Amniotic epithelial cell (primary cell): ENCODE results near the gene KIF25.
"Not testable (repeated sequence)": the region's sequence is repeated elsewhere in the genome, so short reads cannot be mapped to it uniquely, and the experiment has no call there.

Experiments used
- DNase-seq: peaks from one replicate; pipeline ENCODE4 v3.0.0-alpha.2; 2010; ENCODE audit warnings: low read depth

KIF25 gene

DNA sequence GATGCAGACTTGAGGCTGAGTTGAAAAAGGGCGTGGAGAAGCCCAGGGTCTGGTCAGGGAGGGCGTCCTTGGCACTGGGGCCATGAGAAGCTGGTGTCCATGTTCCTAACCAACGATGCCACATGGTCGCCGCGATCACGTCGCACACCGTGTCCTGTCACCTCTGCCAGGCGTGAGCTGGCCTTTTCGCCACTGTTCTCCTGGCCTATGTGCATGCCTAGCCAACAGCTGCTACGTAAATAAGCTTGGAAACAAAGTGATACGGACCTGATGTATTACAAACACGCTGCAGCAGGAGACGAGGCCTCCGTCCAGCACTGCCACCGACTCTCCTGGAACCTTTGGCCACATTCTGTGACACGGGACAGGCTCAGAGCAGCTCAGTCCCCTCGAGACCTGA lies 22.0 kb upstream of the KIF25 start:
- no peak for DNase-seq

DNA sequence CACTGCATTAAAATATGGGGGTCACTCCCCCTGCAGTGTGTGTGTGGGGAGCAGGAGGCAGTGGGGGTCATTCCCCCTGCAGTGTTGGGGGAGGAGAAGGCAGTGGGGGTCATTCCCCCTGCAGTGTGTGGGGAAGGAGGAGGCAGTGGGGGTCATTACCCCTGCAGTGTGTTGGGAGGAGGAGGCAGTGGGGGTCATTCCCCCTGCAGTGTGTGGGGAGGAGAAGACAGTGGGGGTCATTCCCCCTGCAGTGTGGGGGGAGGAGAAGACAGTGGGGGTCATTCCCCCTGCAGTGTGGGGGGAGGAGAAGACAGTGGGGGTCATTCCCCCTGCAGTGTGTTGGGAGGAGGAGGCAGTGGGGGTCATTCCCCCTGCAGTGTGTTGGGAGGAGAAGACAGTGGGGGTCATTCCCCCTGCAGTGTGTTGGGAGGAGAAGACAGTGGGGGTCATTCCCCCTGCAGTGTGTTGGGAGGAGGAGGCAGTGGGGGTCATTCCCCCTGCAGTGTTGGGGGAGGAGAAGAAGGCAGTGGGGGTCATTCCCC lies 21.3 kb upstream of the KIF25 start:
- not testable (repeated sequence) for DNase-seq

DNA sequence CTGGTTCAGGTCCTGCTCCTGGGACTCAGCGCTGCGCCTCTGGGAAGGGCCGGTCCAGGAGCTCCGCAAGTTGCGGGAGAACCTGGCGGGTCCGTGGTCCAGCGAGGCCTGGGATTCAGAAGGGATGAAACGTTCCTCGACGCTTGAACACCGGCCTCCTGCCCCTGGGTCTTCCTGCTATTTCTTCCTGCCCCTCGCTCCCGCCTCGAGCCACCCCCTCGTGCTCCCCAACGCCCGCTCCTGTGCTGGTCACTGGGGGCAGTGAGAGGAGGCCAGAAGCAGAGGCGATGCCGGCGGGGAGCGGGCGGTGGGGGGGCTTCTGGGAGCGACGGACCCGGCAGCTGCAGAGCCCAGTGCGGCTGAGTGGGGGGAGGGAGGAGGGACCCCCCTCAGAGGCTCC lies 20.8 kb upstream of the KIF25 start:
- no peak for DNase-seq

DNA sequence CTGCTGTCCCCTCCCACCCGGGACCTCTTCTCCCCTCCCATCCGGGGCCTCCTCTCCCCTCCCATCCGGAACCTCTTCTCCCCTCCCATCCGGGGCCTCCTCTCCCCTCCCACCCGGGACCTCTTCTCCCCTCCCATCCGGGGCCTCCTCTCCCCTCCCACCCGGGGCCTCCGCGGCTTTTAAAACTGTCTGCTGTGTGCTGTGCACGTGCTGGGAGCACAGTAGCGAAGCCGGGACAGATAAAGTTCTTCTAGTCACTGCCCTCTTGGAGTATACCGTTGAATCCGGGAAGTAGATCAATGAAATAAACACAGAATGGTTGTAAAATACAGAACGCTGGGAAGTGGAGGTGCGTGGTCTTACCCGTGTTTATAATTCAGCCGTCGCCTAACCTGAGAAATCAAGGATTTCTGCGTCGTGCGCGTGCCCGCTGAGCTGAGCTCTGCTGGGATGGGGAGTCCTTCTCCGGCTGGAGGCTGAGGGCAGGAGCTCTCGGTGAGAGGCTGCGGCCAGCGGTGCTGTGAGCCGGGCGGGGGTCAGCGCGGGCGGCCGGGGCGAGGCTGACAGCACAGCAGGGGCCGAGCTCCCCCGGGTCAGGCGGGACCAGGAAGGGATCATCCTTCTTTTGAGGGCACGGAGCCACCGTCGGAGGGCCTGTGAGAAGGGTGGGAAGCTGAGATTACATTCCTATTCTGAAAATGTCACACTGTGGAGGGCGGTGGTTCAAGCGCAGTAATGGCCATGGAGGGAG lies 19.6 kb upstream of the KIF25 start:
- DNase-seq: no peak

DNA sequence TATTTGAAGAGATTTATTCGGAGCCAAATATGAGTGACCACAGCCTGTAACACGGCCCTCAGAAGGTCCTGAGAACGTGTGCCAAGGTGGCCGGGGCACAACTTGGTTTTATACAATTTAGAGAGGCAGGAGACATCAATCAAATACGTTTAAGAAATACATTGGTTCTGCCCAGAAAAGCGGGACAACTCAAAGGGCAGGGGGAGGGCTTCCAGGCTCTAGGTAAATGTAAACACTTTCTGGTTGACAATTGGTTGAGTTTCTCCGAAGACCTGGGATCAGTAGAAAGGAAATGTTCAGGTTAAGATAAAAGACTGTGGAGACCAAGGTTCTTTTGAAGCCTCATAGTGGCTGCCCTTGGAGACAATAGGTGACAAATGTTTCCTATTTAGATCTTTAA lies 18.9 kb upstream of the KIF25 start:
- DNase-seq: no peak

DNA sequence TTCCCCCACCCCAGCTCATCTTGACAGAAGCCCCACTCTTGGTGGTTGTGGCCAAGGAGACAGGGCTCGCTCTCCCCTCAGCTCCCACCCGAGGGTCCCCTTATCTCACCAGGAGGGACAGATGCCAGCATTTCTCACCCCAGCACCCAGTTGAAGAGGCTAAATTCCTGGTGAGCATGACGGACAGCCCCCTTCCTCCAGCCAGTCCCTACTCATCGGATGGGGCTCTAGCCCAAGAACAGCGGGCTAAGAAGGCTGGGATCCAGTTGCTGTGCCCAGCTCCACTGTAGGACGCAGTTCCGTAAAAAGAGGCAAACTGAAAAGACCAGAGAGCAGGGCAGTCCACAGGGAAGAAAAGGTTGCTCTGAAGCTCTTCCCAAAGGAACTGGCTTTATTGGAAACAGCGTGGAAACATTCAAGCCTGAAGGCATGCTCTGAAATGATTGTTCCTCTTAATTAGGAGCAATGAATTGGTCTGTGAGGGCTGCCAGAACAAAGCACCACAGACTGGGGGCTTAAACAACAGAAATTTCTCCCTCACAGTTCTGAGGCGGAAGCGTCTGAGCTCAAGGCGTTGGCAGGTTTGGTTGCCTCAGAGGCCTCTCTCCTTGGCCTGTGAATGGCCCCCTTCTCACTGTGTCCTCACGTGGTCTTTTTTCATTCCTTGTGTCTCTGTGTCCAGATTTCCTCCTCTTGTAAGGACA lies 17.9 kb upstream of the KIF25 start:
- DNase-seq: no peak

DNA sequence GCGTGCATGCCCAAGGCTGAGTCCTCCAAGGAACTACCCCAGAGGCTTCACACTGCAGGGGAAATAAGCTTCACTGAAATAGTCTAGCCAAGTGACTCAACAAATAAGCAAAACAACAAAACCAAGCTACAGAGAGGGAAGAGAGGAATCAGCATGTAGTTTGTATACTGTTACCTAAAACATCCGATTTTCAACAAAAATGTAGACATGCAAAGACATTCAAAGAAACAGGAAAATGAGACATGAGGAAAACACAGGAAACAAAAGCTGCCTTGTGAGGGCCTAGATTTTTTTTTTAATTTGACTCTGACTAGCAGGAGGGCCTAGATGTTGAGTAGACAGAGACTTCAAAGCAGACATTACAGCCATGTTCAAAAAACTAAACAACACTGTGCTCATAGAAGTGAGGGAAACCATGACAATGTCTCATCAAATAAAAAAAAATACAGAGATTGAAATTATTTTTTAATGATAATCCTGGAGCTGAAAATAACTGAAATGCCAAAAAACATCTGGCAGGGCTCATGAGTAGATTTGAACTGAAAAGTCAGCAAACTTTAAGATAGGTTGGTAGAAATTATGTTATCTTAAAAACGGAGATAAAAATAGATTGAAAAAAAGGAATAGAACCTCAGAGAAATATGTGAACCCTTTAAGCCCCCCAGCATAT lies 16.4 kb upstream of the KIF25 start:
- no peak for DNase-seq

DNA sequence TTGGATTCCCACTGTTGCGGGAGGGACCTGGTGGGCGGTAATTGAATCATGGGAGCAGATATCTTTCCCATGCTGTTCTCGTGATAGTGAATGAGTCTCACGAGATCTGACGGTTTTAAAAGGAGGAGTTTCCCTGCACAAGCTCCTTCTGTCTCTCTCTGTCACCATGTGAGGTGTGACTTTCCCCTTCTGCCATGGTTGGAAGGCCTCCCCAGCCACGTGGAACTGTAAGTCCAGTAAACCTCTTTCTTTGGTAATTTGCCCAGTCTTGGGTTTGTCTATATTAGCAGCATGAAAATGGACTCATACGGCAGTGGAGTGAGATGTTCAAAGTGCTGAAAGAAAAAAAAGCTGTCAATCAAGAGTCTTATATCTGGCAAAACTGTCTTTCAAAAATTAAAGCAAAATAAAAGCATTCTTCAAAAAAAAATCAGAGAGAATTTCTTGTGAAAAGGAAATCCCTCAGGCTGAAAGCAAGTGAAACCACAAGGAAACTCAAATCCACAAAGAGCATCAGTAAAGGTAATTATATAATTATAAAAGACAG lies 15.5 kb upstream of the KIF25 start:
- DNase-seq: no peak

DNA sequence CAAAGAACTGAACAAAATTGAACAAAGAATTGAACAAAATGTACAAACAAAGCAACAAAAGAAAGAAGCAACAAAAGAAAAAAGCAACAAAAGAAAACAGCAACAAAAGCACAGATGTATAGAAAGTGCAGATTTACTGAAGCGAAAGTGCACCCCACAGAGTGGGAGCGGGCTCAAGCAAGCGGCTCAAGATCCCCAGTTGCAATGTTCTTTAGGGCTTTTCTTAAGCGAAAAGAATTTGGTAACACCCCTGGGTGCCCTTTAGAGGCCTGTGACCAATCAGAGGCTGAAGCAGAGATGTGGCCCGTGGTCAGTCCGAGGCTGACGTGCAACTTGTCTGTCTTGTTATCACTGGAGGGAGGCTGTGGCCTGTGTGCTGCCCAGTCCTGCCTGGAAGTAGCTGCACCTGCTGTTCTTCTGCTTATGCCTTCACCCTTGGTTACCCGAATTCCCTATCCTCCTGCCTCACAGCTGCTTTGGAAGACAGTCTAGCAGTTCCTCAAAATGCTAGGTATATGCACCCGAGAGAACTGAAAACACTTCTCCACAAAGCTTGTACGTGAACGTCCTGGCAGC lies 13.2 kb upstream of the KIF25 start:
- DNase-seq: no peak

DNA sequence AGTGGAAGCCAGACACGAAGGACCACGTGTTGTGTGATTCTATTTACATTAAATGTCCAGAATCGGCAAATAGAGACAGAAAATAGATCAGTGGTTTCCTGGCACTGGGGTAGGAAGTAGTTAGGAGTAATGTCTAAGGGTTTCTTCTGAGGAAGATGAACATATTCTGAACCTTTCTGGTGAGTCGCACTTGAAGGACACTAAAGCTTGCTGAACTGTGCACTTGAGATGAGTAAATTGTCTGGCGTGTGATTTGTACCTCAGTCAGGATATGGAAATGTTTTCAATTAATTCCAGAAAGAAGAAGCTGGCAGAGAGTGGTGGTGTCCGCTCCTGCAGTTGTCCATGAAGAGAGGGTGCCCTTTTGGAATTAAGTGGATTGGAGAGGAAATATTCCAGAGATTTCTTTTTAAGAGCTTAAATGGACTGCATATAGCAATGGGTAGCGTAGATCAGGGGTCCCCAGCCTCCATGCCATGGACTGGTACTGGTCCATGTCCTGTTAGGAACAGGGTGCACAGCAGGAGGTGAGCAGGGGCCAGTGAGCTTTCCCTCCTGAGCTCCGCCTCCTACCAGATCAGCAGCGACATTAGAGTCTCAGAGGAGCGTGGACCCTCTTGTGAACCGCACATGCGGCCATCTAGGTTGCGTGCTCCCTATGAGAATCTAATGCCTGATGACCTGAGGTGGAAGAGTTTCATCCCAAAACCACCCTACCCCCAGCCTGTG lies 12.4 kb upstream of the KIF25 start:
- peak; percentile 18 for DNase-seq

DNA sequence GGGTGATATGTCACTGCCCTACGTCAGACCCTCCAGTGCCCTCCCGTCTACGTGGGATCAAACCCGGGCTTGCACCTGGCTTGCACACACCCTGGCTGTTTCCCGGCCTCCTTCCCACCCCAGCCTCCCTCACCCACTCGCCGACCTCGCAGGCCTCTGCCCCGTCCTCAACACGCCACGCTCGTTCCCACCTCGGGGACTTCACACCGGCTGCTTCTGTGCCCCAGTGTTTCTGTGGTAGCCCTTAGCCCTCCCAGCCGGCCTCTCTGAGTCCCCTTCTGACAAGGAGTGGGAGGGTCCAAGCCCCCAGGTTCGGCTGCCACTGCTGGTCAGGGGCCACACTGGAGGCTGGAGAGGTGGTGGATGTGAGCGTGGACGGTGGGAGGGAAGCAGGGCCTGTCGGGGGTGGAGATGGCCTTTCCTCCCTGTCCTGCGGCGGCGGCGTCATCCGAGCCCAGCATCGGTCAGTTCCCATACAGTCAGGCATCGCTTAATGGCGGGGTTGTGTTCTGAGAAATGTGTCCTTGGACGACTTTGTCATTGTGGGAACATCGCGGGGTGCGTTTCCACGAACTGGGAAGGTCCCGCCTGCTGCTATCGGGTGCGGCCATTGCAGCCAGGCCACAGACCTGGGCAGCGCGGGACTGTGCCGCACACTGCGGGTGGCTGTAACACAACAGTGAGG lies 11.4 kb upstream of the KIF25 start:
- no peak for DNase-seq

DNA sequence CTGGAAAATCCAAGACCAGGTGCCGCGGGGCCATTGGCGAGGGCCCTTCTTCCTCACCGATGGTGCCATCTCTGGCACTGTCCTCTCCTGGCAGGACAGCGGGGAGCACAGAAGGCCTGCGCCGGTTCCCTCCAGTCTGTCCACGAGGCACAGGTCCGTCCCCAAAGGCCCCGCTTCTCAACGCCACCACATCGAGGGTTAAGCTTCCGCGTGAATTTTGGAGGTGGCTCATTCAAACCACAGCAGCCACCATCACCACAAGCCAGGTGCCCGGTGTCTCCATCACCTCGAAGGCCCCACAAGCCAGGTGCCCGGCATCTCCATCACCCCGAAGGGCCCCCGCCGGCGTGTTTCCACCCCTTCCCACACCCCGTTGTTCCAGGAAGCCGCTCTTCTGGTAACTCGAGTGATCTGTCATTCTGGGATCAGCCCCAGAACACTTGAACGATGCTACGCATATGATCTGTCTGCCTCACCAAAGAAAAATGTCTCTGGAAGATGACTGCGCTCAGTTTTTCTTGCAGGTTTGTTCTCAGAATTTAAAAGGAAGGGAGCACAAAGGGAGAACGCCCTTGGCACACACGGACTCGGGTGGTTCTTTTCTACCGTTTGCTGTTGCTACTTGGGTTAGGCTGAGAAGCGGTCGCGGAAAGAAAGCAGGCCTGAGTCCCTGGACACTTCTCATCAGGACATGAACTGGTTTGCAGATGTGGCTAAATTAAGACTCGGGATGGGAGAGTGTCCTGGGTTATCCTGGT lies 9.9 kb upstream of the KIF25 start:
- DNase-seq: no peak

DNA sequence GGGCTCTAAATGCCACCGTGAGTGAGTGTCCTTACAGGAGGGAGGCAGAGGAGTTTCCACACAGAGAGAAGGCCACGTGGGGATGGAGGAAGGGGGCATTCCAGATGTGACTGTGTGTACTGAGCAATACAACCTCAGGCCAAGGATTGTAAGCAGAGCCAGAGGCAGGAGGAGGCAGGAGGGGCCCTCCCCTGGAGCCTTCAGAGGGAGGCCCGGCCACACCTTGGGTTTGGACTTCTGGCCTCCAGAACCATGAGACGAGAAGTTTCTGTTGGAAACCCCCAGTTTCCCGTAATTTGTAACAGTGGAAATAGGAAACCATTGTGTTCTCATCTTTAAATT lies 9.3 kb upstream of the KIF25 start:
- DNase-seq: no peak

DNA sequence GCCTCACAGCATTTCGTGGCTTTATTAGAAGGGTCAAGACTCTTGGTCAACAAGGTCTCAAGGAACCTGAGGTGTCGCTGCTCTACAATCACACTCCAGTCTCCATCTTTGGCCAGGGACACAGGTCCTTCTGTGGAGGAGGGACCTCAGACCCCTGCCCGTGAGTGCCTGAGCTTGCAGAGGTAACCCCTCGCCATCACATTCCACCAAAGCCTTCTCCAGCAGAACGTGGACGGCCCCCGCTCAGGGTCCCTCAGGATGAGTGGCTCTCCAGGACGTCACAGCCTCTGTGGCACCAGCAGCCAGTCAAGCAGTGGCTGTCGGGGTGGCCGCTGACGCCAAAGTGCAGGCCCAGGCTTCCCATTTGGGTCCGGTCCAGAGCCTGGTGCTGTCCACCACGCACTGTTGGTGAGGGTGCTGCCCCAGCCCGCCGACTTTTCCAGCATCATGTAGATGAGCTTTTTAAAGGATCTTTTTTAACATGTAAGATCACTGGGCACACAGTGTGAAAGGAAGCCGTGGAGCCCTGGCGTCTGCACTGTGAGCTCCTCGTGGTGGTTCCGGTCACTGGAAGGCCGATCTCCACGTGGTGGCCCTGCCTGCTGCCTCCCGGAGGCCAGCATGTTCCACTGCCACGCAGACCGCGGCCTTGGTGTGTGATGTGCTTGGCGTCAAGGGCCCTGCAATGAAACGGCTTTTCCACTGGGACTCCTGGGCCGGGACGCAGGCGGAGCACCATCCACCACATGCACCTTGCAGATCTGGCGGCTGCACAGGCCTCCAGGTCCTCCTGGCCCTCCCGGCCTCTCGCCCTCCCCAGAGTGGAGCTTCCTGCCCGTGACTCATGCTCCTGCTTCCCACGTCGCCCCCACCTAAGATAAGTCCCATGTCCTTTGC lies 8.3 kb upstream of the KIF25 start:
- no peak for DNase-seq

DNA sequence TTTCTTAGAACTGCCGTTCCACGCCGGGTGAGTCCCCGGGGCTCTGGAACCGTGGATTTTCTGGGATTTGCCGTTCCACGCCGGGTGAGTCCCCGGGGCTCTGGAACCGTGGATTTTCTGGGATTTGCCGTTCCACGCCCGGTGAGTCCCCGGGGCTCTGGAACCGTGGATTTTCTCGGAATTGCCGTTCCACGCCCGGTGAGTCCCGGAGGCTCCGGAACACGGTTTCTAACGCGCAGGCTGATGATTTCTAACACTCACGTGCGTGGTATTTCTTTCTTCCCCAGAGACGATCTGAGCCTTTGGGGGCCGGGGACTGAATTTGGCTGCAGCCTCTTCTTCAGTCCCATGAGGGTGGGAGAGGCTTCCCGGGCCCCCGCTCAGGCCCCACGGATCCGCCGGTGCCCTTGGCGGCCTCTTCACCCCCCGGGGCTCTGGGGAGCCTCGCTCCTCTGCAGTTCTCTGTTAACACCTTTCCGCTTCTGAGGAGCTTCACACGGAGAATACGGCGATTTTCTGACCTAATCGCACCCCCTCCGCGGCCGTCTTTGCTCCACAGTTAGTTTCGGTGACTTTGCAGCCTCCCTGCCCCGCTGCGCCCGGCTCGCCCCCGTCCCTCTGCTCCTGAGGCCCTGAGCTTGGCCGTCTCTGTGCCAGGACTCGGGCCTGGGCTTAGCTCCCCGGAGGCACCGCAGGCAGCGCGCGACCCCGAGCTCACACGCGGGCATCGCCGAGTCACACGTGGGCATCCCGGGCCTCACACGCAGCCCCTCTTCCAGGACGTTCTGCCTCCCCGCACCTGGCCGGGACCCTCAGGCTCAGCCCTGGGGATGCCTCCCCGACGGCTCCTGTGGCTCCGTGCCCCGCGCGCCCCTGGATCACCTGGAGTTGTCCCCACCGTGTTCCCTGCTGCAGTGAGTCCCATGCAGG lies 7.2 kb upstream of the KIF25 start:
- DNase-seq: no peak

DNA sequence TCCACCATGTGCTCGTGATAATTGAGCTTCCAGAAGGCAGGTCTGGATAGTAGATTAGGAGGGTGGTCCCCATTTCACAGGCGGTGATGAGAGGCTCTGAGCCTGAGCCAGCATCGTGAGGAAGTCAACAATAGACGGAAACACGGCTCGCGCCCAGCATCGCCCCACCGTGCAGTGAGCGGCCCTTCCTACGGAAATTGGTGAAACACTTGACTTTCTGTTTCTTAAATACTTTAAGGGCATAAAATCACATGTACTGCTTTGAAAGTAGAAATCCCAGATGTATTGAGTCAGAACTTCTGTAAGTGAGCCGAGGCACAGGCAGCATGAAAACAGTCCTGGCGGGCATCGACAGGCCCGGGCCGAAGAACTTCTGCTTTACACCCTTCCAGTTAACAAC lies 4.3 kb upstream of the KIF25 start:
- no peak for DNase-seq

DNA sequence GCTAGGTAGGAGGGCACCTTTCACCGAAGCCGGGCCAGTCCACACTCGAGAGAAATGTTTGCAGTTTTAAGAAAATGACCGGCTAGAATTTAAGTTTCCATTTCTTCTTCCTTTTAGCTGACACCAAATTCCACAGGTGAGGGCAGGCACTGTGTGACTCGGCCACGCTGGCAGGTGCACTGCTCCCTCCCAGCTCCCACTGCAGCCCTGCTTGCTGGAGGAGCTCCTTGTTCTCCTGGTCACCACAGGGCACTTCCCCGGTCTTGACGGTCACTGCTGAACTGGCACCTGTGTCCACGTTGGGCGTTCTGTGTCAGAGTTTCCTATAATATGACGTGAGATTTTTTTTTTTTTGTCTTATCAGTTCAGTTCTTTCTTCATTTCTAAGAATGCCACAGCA lies 3.6 kb upstream of the KIF25 start:
- DNase-seq: no peak

DNA sequence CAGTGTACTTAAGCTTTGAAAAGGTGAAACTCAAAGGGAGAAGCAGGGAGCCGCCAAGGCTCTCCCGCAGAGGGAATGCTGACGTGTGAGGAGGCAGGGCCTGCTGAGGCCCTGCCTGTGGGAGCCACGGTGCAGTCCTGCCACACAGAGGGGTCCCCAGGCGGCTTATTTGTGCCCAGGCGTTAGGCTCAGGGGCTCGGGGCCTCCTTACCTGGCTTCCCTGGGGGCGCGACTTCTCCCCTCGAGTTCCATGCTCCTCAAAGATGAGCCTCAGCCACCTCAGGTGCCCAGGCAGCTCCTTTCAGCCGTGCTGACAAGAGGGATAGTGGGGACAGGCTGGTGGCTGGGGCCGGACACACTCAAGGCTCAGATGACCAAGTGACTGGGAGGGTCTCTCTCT lies 2.2 kb upstream of the KIF25 start:
- no peak for DNase-seq
